ENCODE measurements around the gene RAF1. TPM values are rescaled to one million over a fixed set of nuclear protein-coding genes. Genes with fewer than 3 reads are reported as not detected.

RAF1 gene
- total RNA-seq, 1 experiment from 2014 or later, result 130 TPM

DNA sequence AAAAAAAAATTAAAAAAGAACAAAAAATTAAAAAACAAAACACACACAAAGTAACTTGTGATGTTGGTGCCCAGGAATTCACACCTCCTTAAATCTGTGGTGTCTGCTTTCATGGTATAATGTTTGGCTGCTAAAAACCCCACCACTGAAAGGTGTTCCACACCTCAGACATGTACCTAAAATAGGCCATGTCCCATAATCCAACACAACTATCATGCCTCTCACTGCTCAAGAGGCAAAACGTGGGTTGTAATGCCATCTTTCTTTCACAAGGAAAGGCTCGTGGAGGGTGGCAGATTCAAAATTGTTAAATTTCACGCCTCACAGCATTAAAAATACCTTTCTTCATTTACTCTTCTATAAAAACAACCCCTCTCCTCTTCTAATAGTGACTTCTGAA is 77.5 kb downstream of the RAF1 start:
- no peaks in the 10 kb centered on the region for H3K27me3 ChIP-seq (replicated peaks; ENCODE audit: insufficient read depth, low read depth, low read length, poor library complexity)
- BruUV-seq (replicated peaks), result no TSS peak
- no peaks in the 10 kb centered on the region for H3K9me3 ChIP-seq (ENCODE audit: low read depth, low read length, poor library complexity, severe bottlenecking)
- ChIA-PET POLR2A (ENCODE audit: low non-redundant PET) (no interaction called here), CTCF (no interaction called here)
- DNase-seq (ENCODE audit: low spot score), result no peak
- no peak overlapping the region for H3K4me3 ChIP-seq (ENCODE audit: low read depth, low read length, poor library complexity, severe bottlenecking)
- no peak overlapping the region for H3K27ac ChIP-seq (ENCODE audit: low read depth, low read length, poor library complexity, severe bottlenecking)
- H3K4me1 ChIP-seq (ENCODE audit: insufficient read depth, low read length, poor library complexity, severe bottlenecking), result no peaks in the 10 kb centered on the region
- intact Hi-C loops (cut with micrococcal nuclease; ENCODE audit: unreplicated experiment), result no loop called here
- peaks cover 95% of the 10 kb centered on the region for H3K36me3 ChIP-seq (ENCODE audit: insufficient read depth, low read length, poor library complexity, severe bottlenecking)
- TF ChIP-seq, protein P1, sequence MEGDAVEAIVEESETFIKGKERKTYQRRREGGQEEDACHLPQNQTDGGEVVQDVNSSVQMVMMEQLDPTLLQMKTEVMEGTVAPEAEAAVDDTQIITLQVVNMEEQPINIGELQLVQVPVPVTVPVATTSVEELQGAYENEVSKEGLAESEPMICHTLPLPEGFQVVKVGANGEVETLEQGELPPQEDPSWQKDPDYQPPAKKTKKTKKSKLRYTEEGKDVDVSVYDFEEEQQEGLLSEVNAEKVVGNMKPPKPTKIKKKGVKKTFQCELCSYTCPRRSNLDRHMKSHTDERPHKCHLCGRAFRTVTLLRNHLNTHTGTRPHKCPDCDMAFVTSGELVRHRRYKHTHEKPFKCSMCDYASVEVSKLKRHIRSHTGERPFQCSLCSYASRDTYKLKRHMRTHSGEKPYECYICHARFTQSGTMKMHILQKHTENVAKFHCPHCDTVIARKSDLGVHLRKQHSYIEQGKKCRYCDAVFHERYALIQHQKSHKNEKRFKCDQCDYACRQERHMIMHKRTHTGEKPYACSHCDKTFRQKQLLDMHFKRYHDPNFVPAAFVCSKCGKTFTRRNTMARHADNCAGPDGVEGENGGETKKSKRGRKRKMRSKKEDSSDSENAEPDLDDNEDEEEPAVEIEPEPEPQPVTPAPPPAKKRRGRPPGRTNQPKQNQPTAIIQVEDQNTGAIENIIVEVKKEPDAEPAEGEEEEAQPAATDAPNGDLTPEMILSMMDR (conservative IDR thresholded peaks at IDR 0.05; ENCODE audit: low read depth, low read length), result no peak
- no peak for TF ChIP-seq EZH2 (IDR thresholded peaks at IDR 0.05; ENCODE audit: borderline replicate concordance, low read depth, low read length, poor library complexity, severe bottlenecking)

DNA sequence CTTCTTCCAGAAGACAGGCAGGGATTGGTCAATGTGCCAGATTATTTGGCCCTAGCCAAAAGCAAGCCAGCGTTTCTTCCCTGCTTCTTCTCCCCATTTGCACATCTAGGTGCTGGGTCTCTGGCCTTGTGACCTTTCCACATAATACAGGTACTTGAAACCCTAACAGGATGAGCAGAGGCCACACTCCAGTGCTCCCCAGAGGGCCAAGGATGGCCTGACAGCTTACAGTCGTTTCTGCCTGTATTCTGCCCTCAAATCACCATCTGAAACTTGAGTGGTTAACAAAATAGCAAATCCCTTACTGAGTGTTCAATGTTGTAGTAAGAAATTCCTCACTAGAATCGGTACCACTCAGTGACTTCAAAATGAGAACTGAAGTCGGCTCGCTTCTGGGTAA is 77.9 kb downstream of the RAF1 start:
- Histone ChIP-seq H3K4me1 (ENCODE audit: insufficient read depth, low read length, poor library complexity, severe bottlenecking) (no peaks in the 10 kb centered on the region), H3K4me3 (ENCODE audit: low read depth, low read length, poor library complexity, severe bottlenecking) (no peak overlapping the region), H3K36me3 (ENCODE audit: insufficient read depth, low read length, poor library complexity, severe bottlenecking) (peaks cover 95% of the 10 kb centered on the region), H3K27ac (ENCODE audit: low read depth, low read length, poor library complexity, severe bottlenecking) (no peak overlapping the region), H3K27me3 (replicated peaks; ENCODE audit: insufficient read depth, low read depth, low read length, poor library complexity) (no peaks in the 10 kb centered on the region), H3K9me3 (ENCODE audit: low read depth, low read length, poor library complexity, severe bottlenecking) (no peaks in the 10 kb centered on the region)
- intact Hi-C loops (cut with micrococcal nuclease; ENCODE audit: unreplicated experiment), result no loop called here
- CTCF ChIA-PET, result no interaction called here
- POLR2A ChIA-PET (ENCODE audit: low non-redundant PET), result no interaction called here
- no peak for DNase-seq (ENCODE audit: low spot score)
- no peak for TF ChIP-seq EZH2 (IDR thresholded peaks at IDR 0.05; ENCODE audit: borderline replicate concordance, low read depth, low read length, poor library complexity, severe bottlenecking)
- TF ChIP-seq, protein P1 (conservative IDR thresholded peaks at IDR 0.05; ENCODE audit: low read depth, low read length), result no peak
- BruUV-seq (replicated peaks), result no TSS peak

DNA sequence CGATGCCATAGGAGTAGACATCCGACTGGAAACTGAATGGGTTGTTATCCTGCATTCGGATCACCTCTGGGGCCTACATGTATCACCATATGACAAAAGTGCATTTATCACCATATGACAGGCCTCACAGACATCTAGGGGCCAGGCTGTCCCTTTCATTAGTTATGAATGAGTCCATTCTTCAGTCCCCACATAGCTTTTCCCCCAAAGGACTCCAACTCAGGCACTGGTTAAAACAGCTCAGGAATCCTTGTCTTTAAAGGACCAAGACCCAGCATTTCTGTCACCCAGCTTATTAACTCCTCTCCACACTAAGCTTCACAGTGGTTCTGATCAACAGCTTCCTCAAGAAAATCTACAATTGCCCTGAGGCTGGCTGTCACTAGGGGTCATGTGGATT is 78.7 kb downstream of the RAF1 start:
- intact Hi-C loops (cut with micrococcal nuclease; ENCODE audit: unreplicated experiment), result no loop called here
- H3K4me1 ChIP-seq (ENCODE audit: insufficient read depth, low read length, poor library complexity, severe bottlenecking), result no peaks in the 10 kb centered on the region
- no peaks in the 10 kb centered on the region for H3K9me3 ChIP-seq (ENCODE audit: low read depth, low read length, poor library complexity, severe bottlenecking)
- no peak overlapping the region for H3K27ac ChIP-seq (ENCODE audit: low read depth, low read length, poor library complexity, severe bottlenecking)
- BruUV-seq (replicated peaks), result no TSS peak
- no peaks in the 10 kb centered on the region for H3K27me3 ChIP-seq (replicated peaks; ENCODE audit: insufficient read depth, low read depth, low read length, poor library complexity)
- DNase-seq (ENCODE audit: low spot score), result no peak
- ChIA-PET CTCF (no interaction called here), POLR2A (ENCODE audit: low non-redundant PET) (no interaction called here)
- peaks cover 91% of the 10 kb centered on the region for H3K36me3 ChIP-seq (ENCODE audit: insufficient read depth, low read length, poor library complexity, severe bottlenecking)
- no peak for TF ChIP-seq EZH2 (IDR thresholded peaks at IDR 0.05; ENCODE audit: borderline replicate concordance, low read depth, low read length, poor library complexity, severe bottlenecking)
- TF ChIP-seq, protein P1 (conservative IDR thresholded peaks at IDR 0.05; ENCODE audit: low read depth, low read length), result no peak
- no peak overlapping the region for H3K4me3 ChIP-seq (ENCODE audit: low read depth, low read length, poor library complexity, severe bottlenecking)

Data from A673 (cell line).